ACHN (cell line): ENCODE measurements around the gene SLC16A14.
"Not testable (repeated sequence)": the region's sequence is repeated elsewhere in the genome, so short reads cannot be mapped to it uniquely, and the experiment has no call there.

Experiments
- DNase-seq: peaks from one replicate; pipeline ENCODE4 v3.0.0-alpha.2; 2015
- in situ Hi-C: cut with HindIII; loops from 2 replicates; pipeline ENCODE4 v1.10.0; 2017; ENCODE audit warnings: low sequenced_read_pairs, low pct_ligation_motif_present, low pct_unique_long_range_greater_than_20kb

SLC16A14 gene

DNA sequence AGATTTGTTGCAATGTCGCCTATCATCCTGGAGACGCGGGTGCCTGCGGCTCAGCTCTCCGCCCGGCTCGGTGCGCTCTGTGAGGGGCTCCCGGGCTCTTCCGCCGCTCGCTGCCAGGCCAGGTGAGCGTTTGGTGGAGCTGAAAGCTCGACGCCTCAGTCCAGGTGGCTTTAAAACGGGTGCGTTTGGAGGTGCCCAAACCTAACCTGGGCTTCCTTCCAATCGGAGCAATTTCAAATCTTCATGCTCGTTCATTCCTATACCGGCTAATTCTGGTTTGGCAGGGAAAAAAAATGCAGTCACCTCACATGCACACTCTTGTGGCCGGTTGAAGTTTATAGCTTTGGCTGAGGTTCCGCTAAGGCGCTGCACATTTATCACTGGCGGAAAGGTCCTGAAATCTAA, at the start of gene SLC16A14:
TSS of gene SLC16A14 (minus strand) at position 274 of the 405 bp plus-strand sequence. CDS start 9,572 bp downstream, outside the sequence.
- DNase-seq, result peak; percentile 11
- in situ Hi-C loops, result no loop called here

DNA sequence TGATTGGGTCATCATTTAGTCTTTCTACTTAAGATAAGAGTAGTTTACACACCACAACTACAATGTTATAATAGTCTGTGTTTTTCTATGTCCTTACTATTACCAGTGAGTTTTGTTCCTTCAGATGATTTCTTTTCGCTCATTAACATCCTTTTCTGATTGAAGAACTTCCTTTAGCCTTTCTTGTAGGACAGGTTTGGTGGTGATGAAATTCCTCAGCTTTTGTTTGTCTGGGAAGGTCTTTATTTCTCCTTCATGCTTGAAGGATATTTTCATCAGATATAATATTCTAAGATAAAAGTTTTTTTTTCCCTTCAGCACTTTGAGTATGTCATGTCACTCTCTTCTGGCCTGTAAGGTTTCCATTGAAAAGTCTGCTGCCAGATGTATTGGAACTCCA, 38.0 kb upstream of the SLC16A14 start:
- in situ Hi-C loops, result no loop called here
- no peak for DNase-seq

- DNase-seq, in situ Hi-C loops: not testable (repeated sequence)
Observed at GRCh38 chr2:230101967-230102366, 33.2 kb upstream of the SLC16A14 start.

GRCh38 chr2:230097841-230098240, 29.1 kb upstream of the SLC16A14 start:
- in situ Hi-C loops, result no loop called here
- no peak for DNase-seq

- in situ Hi-C loops, result no loop called here
- DNase-seq, result no peak
Observed at GRCh38 chr2:230097424-230097823, 28.7 kb upstream of the SLC16A14 start.

- in situ Hi-C loops, result no loop called here
- no peak for DNase-seq
Observed at GRCh38 chr2:230090967-230091366, 22.2 kb upstream of the SLC16A14 start.

DNA sequence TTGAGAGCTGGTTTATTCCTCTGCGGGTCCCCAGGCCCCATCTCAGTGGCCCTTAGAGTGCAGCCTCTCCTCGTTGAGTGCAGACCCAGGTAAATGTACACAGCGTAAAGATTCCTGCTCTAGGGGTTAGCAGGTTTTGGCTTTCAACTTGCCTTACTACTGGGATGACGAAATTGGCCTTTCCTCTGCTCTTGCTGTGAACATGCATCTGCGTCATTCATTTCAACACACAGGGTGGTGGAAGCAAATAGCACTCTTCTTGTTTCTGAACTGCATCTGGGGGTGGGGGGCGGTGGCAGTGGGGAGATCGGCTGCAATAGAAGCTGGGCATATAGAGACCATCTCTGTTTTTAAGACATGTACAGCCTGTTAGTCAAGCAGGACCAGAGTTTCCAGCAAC, 16.5 kb upstream of the SLC16A14 start:
- in situ Hi-C loops, result no loop called here
- DNase-seq, result no peak

DNA sequence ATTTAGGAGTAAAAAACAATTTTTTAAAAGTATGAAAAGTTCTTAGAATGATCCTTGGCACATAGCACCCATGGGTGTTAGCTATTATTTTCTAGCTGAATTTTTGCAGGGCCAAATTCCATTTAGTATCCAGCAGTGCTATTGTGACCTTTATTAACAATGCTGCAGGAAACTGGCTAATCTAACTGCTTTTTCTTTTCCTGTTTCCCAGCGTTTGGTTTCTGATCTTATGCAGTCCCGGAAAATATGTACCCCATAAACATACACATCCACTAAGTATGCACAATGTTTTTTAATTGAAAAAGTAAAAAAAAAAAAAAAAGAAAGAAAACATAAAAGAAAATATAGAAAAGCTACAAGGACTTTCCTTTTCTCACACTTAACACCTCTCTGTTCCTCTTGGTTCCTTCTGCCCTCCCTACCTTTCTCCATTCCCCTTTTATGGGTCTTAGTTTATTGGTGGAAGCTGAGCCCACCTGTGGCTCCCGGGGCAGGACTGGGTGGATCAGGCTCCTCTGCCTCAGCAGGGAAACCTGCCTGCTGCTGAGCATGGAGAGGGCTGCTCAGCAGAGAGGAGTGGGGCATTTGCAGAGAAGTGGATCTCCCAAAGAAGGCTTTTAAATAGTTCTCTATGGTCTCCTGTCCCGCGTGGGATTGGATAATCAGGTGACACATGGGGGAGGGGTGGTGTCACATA, 9.3 kb upstream of the SLC16A14 start:
- in situ Hi-C loops, result no loop called here
- no peak for DNase-seq

DNA sequence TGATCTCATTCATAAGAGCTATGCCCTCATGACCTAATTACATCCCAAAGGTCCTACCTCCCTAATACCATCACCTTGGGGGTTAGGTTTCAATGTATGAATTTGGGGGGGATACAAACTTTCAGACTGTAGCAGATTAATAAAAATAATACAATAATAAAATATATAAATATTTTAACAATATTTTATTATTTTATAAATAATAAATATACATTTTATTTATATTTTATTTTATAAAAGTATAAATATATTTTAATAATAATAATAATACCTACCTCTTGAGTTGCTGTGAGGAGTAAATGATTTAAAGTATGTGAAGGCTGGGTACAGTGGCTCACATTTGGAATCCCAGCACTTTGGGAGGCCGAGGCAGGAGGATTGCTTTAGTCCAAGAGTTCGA, 8.1 kb upstream of the SLC16A14 start:
- DNase-seq, result no peak
- in situ Hi-C loops, result no loop called here

GRCh38 chr2:230075988-230076631, 7.4 kb upstream of the SLC16A14 start:
- in situ Hi-C loops, result no loop called here
- no peak for DNase-seq

- in situ Hi-C loops, result no loop called here
- no peak for DNase-seq
Observed at GRCh38 chr2:230071421-230071820, 2.7 kb upstream of the SLC16A14 start.

GRCh38 chr2:230069402-230069801, 678 bp upstream of the SLC16A14 start:
- in situ Hi-C loops, result no loop called here
- DNase-seq, result no peak

DNA sequence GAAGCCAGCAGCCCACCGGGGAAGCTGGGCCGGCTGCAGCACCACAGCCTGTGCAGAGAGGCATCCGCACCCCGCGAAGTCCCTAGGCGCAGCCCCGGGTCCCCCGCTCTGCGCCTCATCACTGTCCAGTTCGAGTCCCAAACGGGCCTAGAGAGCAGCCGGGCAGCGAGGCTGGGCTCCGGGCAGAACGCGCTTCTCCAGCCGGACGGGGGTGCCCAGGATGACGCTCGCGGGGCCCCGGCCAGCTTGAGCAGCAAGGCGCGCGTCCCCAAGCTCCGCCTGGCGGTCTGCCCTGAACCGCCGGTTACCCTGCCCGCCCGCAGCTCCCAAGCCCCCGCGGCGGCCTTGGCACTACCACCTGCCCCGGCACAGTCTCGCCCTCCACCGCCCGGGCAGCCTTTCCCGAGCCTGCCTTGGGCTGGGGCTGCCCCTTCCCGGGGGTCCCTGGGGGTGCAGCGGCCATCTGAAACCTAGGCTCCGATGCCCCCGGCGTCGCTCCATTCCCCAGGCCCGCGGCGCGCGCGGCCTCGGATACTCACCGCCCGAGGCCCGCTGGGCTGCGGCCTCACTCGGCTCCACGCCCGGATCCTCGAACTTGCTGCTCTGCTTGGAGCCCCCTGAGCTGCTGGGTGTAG, 591 bp downstream of the SLC16A14 start:
- in situ Hi-C loops, result no loop called here
- DNase-seq, result peak; percentile 37

- in situ Hi-C loops, result no loop called here
- no peak for DNase-seq
Observed at GRCh38 chr2:230060672-230061293, 7.9 kb downstream of the SLC16A14 start.

GRCh38 chr2:230053753-230054478, 14.8 kb downstream of the SLC16A14 start:
- peak; percentile 59 for DNase-seq

DNA sequence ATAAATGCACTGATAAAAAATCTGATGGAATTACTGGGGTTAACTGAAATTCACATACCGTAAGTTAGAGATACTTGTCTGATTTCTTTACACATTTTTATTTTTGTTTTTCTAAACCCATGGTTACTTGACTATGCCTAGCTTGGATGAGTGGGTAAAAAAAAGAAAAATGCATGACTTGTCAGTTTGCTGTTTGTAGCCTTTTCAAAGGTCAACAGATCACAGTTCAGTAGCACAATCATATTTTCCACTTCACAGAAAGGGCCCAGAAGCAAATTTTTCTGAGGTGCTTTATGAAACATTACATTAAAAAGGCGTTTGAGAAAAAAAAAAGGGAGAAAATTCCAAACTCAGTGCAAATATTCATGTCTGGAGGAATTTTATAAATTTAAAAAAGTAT, 16.4 kb downstream of the SLC16A14 start:
- DNase-seq, result no peak
- in situ Hi-C loops, result no loop called here

More at GRCh38 chr2:230053753-230054478, 14.8 kb downstream of the SLC16A14 start:
- in situ Hi-C loops, result no loop called here

- DNase-seq, result no peak
- in situ Hi-C loops, result no loop called here
Observed at GRCh38 chr2:230050136-230050535, 18.6 kb downstream of the SLC16A14 start.

- in situ Hi-C loops, result no loop called here
Observed at GRCh38 chr2:230048010-230048671, 20.6 kb downstream of the SLC16A14 start.

More at GRCh38 chr2:230048010-230048671, 20.6 kb downstream of the SLC16A14 start:
- DNase-seq, result no peak
